ENCODE results near the gene LRRC26. TPM values are rescaled to one million over a fixed set of nuclear protein-coding genes. Genes with fewer than 3 reads are reported as not detected.
A peak's percentile ranks its signal among the peaks of the same experiment; 100 is the strongest.

Gene LRRC26
- total and polyA plus RNA-seq, 2 experiments from 2014 or later = not detected

DNA sequence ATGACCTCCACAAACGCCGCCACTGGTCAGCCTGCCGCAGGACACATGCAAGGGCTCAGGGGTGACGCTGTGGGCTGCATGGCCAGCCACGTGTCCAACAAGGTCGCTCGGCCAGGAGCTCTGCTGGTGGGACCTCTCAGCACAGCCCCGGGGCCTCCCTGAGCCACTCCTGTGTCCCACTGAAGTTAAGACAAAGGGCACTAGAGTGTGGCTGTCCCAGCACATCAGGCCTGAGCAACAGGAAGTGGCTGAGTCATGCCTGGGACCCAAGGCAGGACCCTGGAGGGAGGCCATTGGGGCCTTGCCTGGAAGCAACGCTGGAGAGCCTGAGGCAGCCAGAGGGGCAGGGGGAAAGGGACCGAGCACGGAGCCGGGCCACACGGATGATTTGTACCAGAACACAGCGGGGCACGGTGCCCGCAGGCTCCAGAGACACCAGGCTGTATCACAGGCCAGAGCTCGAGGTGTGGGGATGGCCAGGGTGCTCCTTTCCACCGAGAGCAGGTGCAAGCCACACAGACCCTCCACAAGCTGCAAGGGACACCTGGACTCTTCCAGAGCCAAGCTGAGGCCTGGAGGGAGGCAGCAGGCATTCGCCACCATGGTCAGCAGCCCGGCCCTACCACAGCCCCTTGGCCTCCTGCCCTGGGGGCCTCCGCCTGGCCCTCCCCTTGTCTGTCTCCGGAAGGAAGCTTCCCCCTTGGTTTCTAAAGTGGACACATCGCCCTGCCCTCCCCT, 8.5 kb upstream of the LRRC26 start:
- no peak overlapping the region for H3K4me2 ChIP-seq (ENCODE audit: unreplicated experiment)
- H3K4me1 ChIP-seq (ENCODE audit: insufficient read depth) = no peaks in the 10 kb centered on the region
- no peak overlapping the region for H2AFZ ChIP-seq
- no peaks in the 10 kb centered on the region for H4K20me1 ChIP-seq (ENCODE audit: insufficient read depth)
- WGBS, 2 experiments (ENCODE audit: low coverage in 1 of 2, low lambda C conversion rate in 2 of 2, missing lambda C conversion rate in 2 of 2) = 93 to 94% methylated on average over 22 to 23 of the region's 23 CpGs
- no peaks in the 10 kb centered on the region; the same call in 1 of the 2 replicates for H3K36me3 ChIP-seq (ENCODE audit: low read depth)
- no peak overlapping the region for H3K4me3 ChIP-seq
- TF ChIP-seq EZH2phosphoT487 (IDR thresholded peaks at IDR 0.05; ENCODE audit: insufficient read depth, low read depth) (no peak), EZH2 (IDR thresholded peaks at IDR 0.05; ENCODE audit: insufficient read depth, poor library complexity, severe bottlenecking) (no peak)
- H3K27me3 ChIP-seq (replicated peaks; ENCODE audit: insufficient read depth) = no peaks in the 10 kb centered on the region
- no peak overlapping the region for H3K9ac ChIP-seq
- H3K9me3 ChIP-seq (ENCODE audit: low read depth) = no peaks in the 10 kb centered on the region
- in situ Hi-C loops (cut with MboI) = no loop called here
- peaks cover 4% of the 10 kb centered on the region; the same call in 1 of the 2 replicates for H3F3A ChIP-seq (ENCODE audit: insufficient read depth)
- no peaks in the 10 kb centered on the region for H3K79me2 ChIP-seq (ENCODE audit: insufficient read depth)
- no peaks in the 10 kb centered on the region for H3K9me2 ChIP-seq (ENCODE audit: insufficient read depth)
- no peak overlapping the region for H3K27ac ChIP-seq
- peak; percentile 7 for DNase-seq

- no peaks in the 10 kb centered on the region for H3K9me3 ChIP-seq (ENCODE audit: low read depth)
- no peaks in the 10 kb centered on the region for H3K79me2 ChIP-seq (ENCODE audit: insufficient read depth)
- H2AFZ ChIP-seq = no peak overlapping the region
- TF ChIP-seq EZH2phosphoT487 (IDR thresholded peaks at IDR 0.05; ENCODE audit: insufficient read depth, low read depth) = no peak
- TF ChIP-seq EZH2 (IDR thresholded peaks at IDR 0.05; ENCODE audit: insufficient read depth, poor library complexity, severe bottlenecking) = no peak
- peak; percentile 63 for DNase-seq
- H3K9ac ChIP-seq = no peak overlapping the region
- H3K27me3 ChIP-seq (replicated peaks; ENCODE audit: insufficient read depth) = no peaks in the 10 kb centered on the region
- no peaks in the 10 kb centered on the region for H3K9me2 ChIP-seq (ENCODE audit: insufficient read depth)
- no peaks in the 10 kb centered on the region for H4K20me1 ChIP-seq (ENCODE audit: insufficient read depth)
- no peaks in the 10 kb centered on the region for H3K36me3 ChIP-seq (ENCODE audit: low read depth)
- H3K27ac ChIP-seq = no peak overlapping the region
- WGBS, 2 experiments (ENCODE audit: low coverage in 1 of 2, low lambda C conversion rate in 2 of 2, missing lambda C conversion rate in 2 of 2) = 58 to 61% methylated on average over 17 of the region's 17 CpGs
- no peaks in the 10 kb centered on the region for H3K4me1 ChIP-seq (ENCODE audit: insufficient read depth)
- H3K4me3 ChIP-seq = no peak overlapping the region
- H3K4me2 ChIP-seq (ENCODE audit: unreplicated experiment) = no peak overlapping the region
- in situ Hi-C loops (cut with MboI) = no loop called here
- H3F3A ChIP-seq (ENCODE audit: insufficient read depth) = peaks cover 4% of the 10 kb centered on the region; the same call in 1 of the 2 replicates
Observed at GRCh38 chr9:137176302-137177182, 6.7 kb upstream of the LRRC26 start.

- 21 to 33% methylated on average over 30 to 33 of the region's 33 CpGs for WGBS, 2 experiments (ENCODE audit: low coverage in 1 of 2, low lambda C conversion rate in 2 of 2, missing lambda C conversion rate in 2 of 2)
- H3K9me3 ChIP-seq (ENCODE audit: low read depth) = no peaks in the 10 kb centered on the region
Observed at GRCh38 chr9:137175345-137175961, 5.6 kb upstream of the LRRC26 start.

DNA sequence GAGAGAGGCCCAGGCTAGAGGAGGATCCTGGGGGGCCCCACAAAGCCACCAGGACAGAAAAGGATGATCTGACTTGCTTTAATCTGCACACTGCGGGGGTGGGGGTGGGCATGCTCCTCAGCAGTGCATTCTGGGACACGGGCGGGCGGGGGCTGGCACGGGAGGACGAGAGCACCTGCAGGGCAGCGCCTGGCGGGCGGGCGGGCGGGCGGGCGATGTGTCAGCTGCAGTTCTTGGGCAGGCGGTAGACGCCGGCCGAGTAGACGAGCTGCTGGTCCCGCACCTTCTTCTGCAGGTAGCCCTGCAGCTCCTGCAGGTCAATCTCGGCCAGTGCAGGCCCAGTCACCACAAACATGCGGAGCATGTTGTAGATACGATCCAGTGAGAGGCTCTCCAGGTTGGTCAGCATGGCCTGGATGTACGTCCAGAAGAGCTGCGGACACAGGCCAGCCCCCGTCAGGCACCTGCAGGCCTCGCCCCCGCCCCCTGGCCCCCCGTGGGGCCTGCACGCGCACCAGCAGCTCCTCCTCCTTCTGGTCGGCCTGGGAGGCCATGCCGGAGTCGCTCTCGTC, 5.0 kb upstream of the LRRC26 start:
- no peaks in the 10 kb centered on the region for H3K9me2 ChIP-seq (ENCODE audit: insufficient read depth)
- peaks cover 4% of the 10 kb centered on the region for H3K27me3 ChIP-seq (replicated peaks; ENCODE audit: insufficient read depth)
- H3K4me1 ChIP-seq (ENCODE audit: insufficient read depth) = no peaks in the 10 kb centered on the region
- H3F3A ChIP-seq (ENCODE audit: insufficient read depth) = peaks cover 4% of the 10 kb centered on the region; the same call in 1 of the 2 replicates
- in situ Hi-C loops (cut with MboI) = no loop called here
- H3K9ac ChIP-seq = no peak overlapping the region
- TF ChIP-seq EZH2phosphoT487 (IDR thresholded peaks at IDR 0.05; ENCODE audit: insufficient read depth, low read depth) = no peak
- no peak for TF ChIP-seq EZH2 (IDR thresholded peaks at IDR 0.05; ENCODE audit: insufficient read depth, poor library complexity, severe bottlenecking)
- H2AFZ ChIP-seq = no peak overlapping the region
- no peak overlapping the region for H3K4me3 ChIP-seq
- WGBS, 2 experiments (ENCODE audit: low coverage in 1 of 2, low lambda C conversion rate in 2 of 2, missing lambda C conversion rate in 2 of 2) = 28 to 51% methylated on average over 22 to 26 of the region's 34 CpGs
- no peak overlapping the region for H3K27ac ChIP-seq
- no peak for DNase-seq
- no peaks in the 10 kb centered on the region for H3K36me3 ChIP-seq (ENCODE audit: low read depth)
- no peaks in the 10 kb centered on the region for H3K79me2 ChIP-seq (ENCODE audit: insufficient read depth)
- no peaks in the 10 kb centered on the region for H3K9me3 ChIP-seq (ENCODE audit: low read depth)
- no peaks in the 10 kb centered on the region for H4K20me1 ChIP-seq (ENCODE audit: insufficient read depth)
- H3K4me2 ChIP-seq (ENCODE audit: unreplicated experiment) = no peak overlapping the region

More at GRCh38 chr9:137175345-137175961, 5.6 kb upstream of the LRRC26 start:
- Histone ChIP-seq H3K4me1 (ENCODE audit: insufficient read depth) (no peaks in the 10 kb centered on the region), H3K4me3 (no peak overlapping the region), H3K27me3 (replicated peaks; ENCODE audit: insufficient read depth) (peaks cover 2% of the 10 kb centered on the region), H3K9me2 (ENCODE audit: insufficient read depth) (no peaks in the 10 kb centered on the region), H3K4me2 (ENCODE audit: unreplicated experiment) (no peak overlapping the region), H3K79me2 (ENCODE audit: insufficient read depth) (no peaks in the 10 kb centered on the region), H4K20me1 (ENCODE audit: insufficient read depth) (no peaks in the 10 kb centered on the region), H3K9ac (no peak overlapping the region), H3F3A (ENCODE audit: insufficient read depth) (peaks cover 4% of the 10 kb centered on the region; the same call in 1 of the 2 replicates), H3K36me3 (ENCODE audit: low read depth) (no peaks in the 10 kb centered on the region), H2AFZ (no peak overlapping the region), H3K27ac (no peak overlapping the region)
- peak; percentile 7 for DNase-seq
- TF ChIP-seq EZH2 (IDR thresholded peaks at IDR 0.05; ENCODE audit: insufficient read depth, poor library complexity, severe bottlenecking) = no peak
- no peak for TF ChIP-seq EZH2phosphoT487 (IDR thresholded peaks at IDR 0.05; ENCODE audit: insufficient read depth, low read depth)
- in situ Hi-C loops (cut with MboI) = no loop called here

All from GM23248 (cell line).